ENCODE data around the gene VPS37C.

- TF ChIP-seq SMAD3 (CRISPR knock-in tag; IDR thresholded peaks at IDR 0.05) (no peak), RARA (CRISPR knock-in tag; IDR thresholded peaks at IDR 0.05) (no peak), ZNF30 (CRISPR knock-in tag; IDR thresholded peaks at IDR 0.05) (no peak), ZBTB3 (CRISPR knock-in tag; IDR thresholded peaks at IDR 0.05; ENCODE audit: borderline replicate concordance, low read depth) (no peak), CTCF (CRISPR knock-in tag; IDR thresholded peaks at IDR 0.05) (no peak), KMT2A (CRISPR knock-in tag; IDR thresholded peaks at IDR 0.05) (no peak), IRF2 (CRISPR knock-in tag; IDR thresholded peaks at IDR 0.05) (no peak)
Observed at GRCh38 chr11:61092908-61093763, 68.1 kb downstream of the VPS37C start.

Data from HepG2 (cell line).